ENCODE results near the gene TAX1BP3.

DNA sequence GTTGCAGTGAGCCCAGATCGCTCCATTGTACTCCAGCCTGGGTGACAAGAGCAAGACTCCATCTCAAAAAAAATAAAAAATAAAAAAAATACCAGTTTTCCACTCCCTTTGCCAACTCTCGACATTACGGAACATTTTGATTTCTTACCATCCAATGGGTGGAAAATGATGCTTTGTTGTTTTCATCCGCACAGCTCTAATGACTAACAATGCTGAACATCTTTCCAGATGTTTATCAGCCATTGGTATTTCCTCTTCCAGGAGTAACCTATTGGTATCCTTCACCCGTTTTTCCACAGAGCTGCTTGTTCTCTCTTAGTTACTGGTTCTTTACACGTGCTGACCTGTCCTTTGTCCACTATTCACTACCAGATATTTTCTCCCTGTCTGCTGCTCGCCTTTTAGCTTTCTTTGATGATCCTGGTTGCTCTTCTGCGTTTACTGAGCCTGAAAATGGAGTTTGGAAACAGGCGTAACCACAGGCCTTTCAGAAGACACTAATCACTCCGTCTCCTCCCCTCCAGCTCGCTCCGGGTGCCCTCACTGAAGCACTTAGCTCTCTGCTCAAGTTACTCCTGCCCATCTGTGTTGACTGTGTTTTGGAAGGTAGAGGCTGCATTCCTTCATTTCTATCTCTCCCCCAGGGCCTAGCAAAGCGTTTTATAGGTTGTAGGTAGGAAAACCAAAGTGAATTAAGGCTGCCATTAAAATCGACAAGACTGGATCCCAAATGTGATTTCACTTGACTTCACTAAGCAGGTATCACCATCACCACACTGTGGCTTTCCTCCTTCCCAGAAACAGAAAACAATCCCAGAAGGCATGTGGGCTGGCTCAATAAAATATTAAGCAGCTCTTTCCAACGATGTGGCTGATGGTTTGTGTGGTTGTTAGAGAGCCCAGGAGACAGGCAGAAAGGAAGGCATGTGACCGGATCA lies 41.3 kb downstream of the TAX1BP3 start:
- TF ChIP-seq ESRRA (IDR thresholded peaks at IDR 0.05; ENCODE audit: borderline replicate concordance, low read depth) (no peak), YY1 (IDR thresholded peaks at IDR 0.05; ENCODE audit: borderline replicate concordance in 1 of 3, control insufficient read depth in 1 of 3, extremely low read depth in 1 of 3, insufficient read depth in 3 of 3, insufficient read length in 1 of 3, insufficient replicate concordance in 2 of 3, low read depth in 1 of 3, low read length in 2 of 3) (no peak), MCM2 (IDR thresholded peaks at IDR 0.05; ENCODE audit: low read depth) (no peak), FOXP4 (CRISPR knock-in tag; IDR thresholded peaks at IDR 0.05; ENCODE audit: borderline replicate concordance) (no peak), PHF8 (IDR thresholded peaks at IDR 0.05; ENCODE audit: borderline replicate concordance, low read length) (no peak), PRMT5 (CRISPR knock-in tag; IDR thresholded peaks at IDR 0.05) (no peak), ZNF717 (CRISPR knock-in tag; IDR thresholded peaks at IDR 0.05) (no peak), MED1 (CRISPR knock-in tag; IDR thresholded peaks at IDR 0.05; ENCODE audit: borderline replicate concordance) (no peak), SMARCE1 (IDR thresholded peaks at IDR 0.05) (no peak)
- TF ChIP-seq, protein P1, sequence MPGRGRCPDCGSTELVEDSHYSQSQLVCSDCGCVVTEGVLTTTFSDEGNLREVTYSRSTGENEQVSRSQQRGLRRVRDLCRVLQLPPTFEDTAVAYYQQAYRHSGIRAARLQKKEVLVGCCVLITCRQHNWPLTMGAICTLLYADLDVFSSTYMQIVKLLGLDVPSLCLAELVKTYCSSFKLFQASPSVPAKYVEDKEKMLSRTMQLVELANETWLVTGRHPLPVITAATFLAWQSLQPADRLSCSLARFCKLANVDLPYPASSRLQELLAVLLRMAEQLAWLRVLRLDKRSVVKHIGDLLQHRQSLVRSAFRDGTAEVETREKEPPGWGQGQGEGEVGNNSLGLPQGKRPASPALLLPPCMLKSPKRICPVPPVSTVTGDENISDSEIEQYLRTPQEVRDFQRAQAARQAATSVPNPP (IDR thresholded peaks at IDR 0.05; ENCODE audit: borderline replicate concordance, insufficient read depth, insufficient read length) = no peak
- TF ChIP-seq, protein P2, sequence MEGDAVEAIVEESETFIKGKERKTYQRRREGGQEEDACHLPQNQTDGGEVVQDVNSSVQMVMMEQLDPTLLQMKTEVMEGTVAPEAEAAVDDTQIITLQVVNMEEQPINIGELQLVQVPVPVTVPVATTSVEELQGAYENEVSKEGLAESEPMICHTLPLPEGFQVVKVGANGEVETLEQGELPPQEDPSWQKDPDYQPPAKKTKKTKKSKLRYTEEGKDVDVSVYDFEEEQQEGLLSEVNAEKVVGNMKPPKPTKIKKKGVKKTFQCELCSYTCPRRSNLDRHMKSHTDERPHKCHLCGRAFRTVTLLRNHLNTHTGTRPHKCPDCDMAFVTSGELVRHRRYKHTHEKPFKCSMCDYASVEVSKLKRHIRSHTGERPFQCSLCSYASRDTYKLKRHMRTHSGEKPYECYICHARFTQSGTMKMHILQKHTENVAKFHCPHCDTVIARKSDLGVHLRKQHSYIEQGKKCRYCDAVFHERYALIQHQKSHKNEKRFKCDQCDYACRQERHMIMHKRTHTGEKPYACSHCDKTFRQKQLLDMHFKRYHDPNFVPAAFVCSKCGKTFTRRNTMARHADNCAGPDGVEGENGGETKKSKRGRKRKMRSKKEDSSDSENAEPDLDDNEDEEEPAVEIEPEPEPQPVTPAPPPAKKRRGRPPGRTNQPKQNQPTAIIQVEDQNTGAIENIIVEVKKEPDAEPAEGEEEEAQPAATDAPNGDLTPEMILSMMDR (IDR thresholded peaks at IDR 0.05 in 2 of 3, conservative IDR thresholded peaks at IDR 0.05 in 1 of 3; ENCODE audit: insufficient read depth in 2 of 3, low read depth in 1 of 3, low read length in 3 of 3) = no peak

Measured in K562 (cell line).